Mucosa of rectum (tissue), 2 donors: ENCODE data around the gene TCL1A.

Source experiments
- H3K27ac ChIP-seq, 2 donors: one replicate each; pipeline ENCODE4 v1.7.0; 2013; ENCODE audit warnings: inconsistent platforms in 2 of 2, low read depth in 2 of 2, low read length in 2 of 2
- H3K27me3 ChIP-seq, 2 donors: one replicate each; pipeline ENCODE4 v1.7.0; 2013; ENCODE audit warnings: low read length in 2 of 2; ENCODE audit not compliant: control insufficient read depth in 2 of 2, insufficient read depth in 2 of 2
- H3K36me3 ChIP-seq, 2 donors: one replicate each; pipeline ENCODE4 v1.7.0; 2013; ENCODE audit warnings: low read length in 2 of 2; ENCODE audit not compliant: control insufficient read depth in 2 of 2, insufficient read depth in 2 of 2
- H3K4me1 ChIP-seq, 2 donors: one replicate each; pipeline ENCODE4 v1.7.0; 2013; ENCODE audit warnings: low read length in 2 of 2, mild to moderate bottlenecking in 1 of 2; ENCODE audit not compliant: control insufficient read depth in 2 of 2, insufficient read depth in 2 of 2
- H3K4me3 ChIP-seq, 2 donors: one replicate each; pipeline ENCODE4 v1.7.0; 2013; ENCODE audit warnings: low read length in 2 of 2
- H3K9ac ChIP-seq, 2 donors: one replicate each; pipeline ENCODE4 v1.7.0; 2013; ENCODE audit warnings: low read length in 2 of 2, low read depth in 1 of 2, mild to moderate bottlenecking in 1 of 2
- H3K9me3 ChIP-seq, 2 donors: one replicate each; pipeline ENCODE4 v1.7.0; 2013; ENCODE audit warnings: low read length in 2 of 2; ENCODE audit not compliant: control insufficient read depth in 2 of 2
- donor health status: healthy.
- donor health status: Normal muscosa, but diverticular disease.

The TCL1A gene

GRCh38 chr14:95707327-95707726, 6.6 kb downstream of the TCL1A start:
- Histone ChIP-seq H3K4me1 (no peaks in the 10 kb centered on the region), H3K27ac (no peak overlapping the region), H3K9me3 (no peaks in the 10 kb centered on the region), H3K9ac (no peak overlapping the region), H3K4me3 (no peak overlapping the region), H3K27me3 (peaks cover 0 to 3% of the 10 kb centered on the region in 2 donors), H3K36me3 (no peaks in the 10 kb centered on the region)

- Histone ChIP-seq H3K9me3 (no peaks in the 10 kb centered on the region), H3K36me3 (no peaks in the 10 kb centered on the region), H3K27me3 (peaks cover 0 to 3% of the 10 kb centered on the region in 2 donors)
Observed at GRCh38 chr14:95705518-95705917, 8.4 kb downstream of the TCL1A start.

DNA sequence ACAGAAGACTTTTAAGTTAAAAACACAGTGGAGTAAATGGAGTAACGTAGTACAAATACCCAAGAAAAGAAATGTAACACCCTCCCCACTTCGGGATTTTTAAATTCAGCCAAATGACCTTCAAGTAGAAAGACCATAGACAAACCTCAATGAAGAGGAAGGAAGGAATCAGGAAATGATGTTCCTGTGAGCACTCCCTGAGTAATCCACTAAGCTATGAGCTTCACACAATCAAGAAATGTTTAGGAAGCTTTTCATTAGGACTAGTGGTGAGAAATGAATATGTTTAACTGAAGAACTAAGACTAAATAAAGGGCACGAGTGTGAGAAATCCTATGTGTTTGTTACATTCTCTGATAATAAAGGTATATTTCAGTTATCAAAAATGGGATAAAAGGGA, 10.1 kb downstream of the TCL1A start:
- Histone ChIP-seq H3K36me3 (no peaks in the 10 kb centered on the region), H3K4me3 (no peak overlapping the region), H3K9me3 (no peaks in the 10 kb centered on the region), H3K27me3 (peaks cover 0 to 3% of the 10 kb centered on the region in 2 donors), H3K9ac (no peak overlapping the region), H3K4me1 (no peaks in the 10 kb centered on the region), H3K27ac (no peak overlapping the region)

More at GRCh38 chr14:95705518-95705917, 8.4 kb downstream of the TCL1A start:
- Histone ChIP-seq H3K9ac (no peak overlapping the region), H3K27ac (no peak overlapping the region), H3K4me3 (no peak overlapping the region), H3K4me1 (no peaks in the 10 kb centered on the region)

GRCh38 chr14:95703341-95703740, 10.6 kb downstream of the TCL1A start:
- Histone ChIP-seq H3K36me3 (no peaks in the 10 kb centered on the region), H3K9ac (no peak overlapping the region), H3K4me3 (no peak overlapping the region), H3K4me1 (no peaks in the 10 kb centered on the region), H3K9me3 (no peaks in the 10 kb centered on the region), H3K27ac (no peak overlapping the region), H3K27me3 (peaks cover 0 to 3% of the 10 kb centered on the region in 2 donors)

DNA sequence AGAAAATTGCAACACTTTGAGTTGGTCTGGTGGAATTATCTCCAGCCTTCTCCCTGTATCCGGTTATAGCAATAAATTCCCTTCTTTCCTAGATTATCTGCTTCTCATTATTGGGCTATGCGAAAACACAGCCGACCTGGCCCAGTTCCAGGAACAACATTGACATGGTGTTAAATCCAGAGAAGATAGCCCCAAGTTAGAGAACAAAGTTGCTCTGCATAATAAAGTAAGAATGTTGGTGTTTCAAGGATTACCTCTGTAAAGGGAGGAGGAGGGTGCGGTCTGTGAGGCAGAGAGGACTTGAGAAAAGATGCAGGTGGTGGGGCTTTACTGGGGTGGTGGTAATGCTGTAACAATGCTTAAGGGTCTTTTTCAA, 12.1 kb downstream of the TCL1A start:
- H3K9ac ChIP-seq: no peak overlapping the region
- H3K27me3 ChIP-seq: peaks cover 0 to 3% of the 10 kb centered on the region in 2 donors
- H3K36me3 ChIP-seq: no peaks in the 10 kb centered on the region
- H3K27ac ChIP-seq: no peak overlapping the region
- H3K9me3 ChIP-seq: no peaks in the 10 kb centered on the region
- no peaks in the 10 kb centered on the region for H3K4me1 ChIP-seq
- H3K4me3 ChIP-seq: no peak overlapping the region

GRCh38 chr14:95700221-95700976, 13.5 kb downstream of the TCL1A start:
- H3K36me3 ChIP-seq: no peaks in the 10 kb centered on the region
- no peaks in the 10 kb centered on the region for H3K9me3 ChIP-seq
- H3K27ac ChIP-seq: no peak overlapping the region
- no peaks in the 10 kb centered on the region for H3K4me1 ChIP-seq
- peaks cover 0 to 3% of the 10 kb centered on the region in 2 donors for H3K27me3 ChIP-seq
- H3K4me3 ChIP-seq: no peak overlapping the region
- no peak overlapping the region for H3K9ac ChIP-seq

DNA sequence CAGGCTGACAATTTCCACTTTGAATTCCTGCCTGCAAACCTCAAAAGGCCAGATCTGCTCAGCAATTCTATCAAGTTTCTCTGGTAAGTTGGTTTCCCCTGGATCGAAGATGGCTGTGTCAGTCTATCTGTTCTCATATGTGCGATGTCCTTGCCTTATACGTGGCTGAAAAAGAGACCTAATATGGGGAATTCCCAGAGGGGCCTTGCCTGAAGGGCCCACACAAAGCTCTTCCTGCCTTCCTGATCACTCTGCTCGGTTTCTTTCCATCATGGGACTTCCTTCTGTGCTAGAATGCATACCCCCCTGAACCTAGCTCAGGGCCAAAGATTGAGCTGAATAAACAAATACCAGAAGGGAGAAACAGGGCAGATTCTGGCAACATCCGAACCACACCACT, 14.5 kb downstream of the TCL1A start:
- Histone ChIP-seq H3K4me3 (no peak overlapping the region), H3K27ac (no peak overlapping the region), H3K9ac (no peak overlapping the region), H3K36me3 (no peaks in the 10 kb centered on the region), H3K9me3 (no peaks in the 10 kb centered on the region), H3K4me1 (no peaks in the 10 kb centered on the region), H3K27me3 (peaks cover 0 to 3% of the 10 kb centered on the region in 2 donors)

GRCh38 chr14:95698287-95698686, 15.6 kb downstream of the TCL1A start:
- H3K36me3 ChIP-seq: no peaks in the 10 kb centered on the region
- no peaks in the 10 kb centered on the region for H3K9me3 ChIP-seq
- no peaks in the 10 kb centered on the region for H3K4me1 ChIP-seq
- no peak overlapping the region for H3K27ac ChIP-seq
- H3K4me3 ChIP-seq: no peak overlapping the region
- no peak overlapping the region for H3K9ac ChIP-seq
- peaks cover 0 to 3% of the 10 kb centered on the region in 2 donors for H3K27me3 ChIP-seq

- Histone ChIP-seq H3K4me3 (no peak overlapping the region), H3K36me3 (no peaks in the 10 kb centered on the region), H3K27ac (no peak overlapping the region), H3K9ac (no peak overlapping the region), H3K9me3 (no peaks in the 10 kb centered on the region), H3K27me3 (peaks cover 1 to 3% of the 10 kb centered on the region in 2 donors), H3K4me1 (no peaks in the 10 kb centered on the region)
Observed at GRCh38 chr14:95697764-95698163, 16.2 kb downstream of the TCL1A start.

DNA sequence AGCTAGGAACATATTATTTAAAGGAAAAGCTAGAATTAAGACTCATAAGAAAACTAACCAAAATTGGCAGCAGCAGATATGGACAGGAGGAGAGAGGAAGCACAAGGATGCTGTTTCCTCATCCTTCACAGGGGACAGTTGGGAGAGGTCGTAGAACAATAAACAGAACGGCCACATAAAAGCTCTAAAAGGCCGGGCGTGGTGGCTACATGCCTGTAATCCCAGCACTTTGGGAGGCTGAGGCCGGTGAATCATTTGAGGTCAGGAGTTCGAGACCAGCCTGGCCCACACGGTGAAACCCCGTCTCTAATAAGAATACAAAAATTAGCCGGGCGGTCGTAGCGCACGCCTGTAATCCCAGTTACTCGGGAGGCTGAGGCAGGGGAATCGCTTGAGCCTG, 17.2 kb downstream of the TCL1A start:
- Histone ChIP-seq H3K27me3 (peaks cover 0 to 2% of the 10 kb centered on the region in 2 donors), H3K4me1 (no peaks in the 10 kb centered on the region), H3K4me3 (no peak overlapping the region), H3K9ac (no peak overlapping the region), H3K27ac (no peak overlapping the region), H3K36me3 (no peaks in the 10 kb centered on the region), H3K9me3 (no peaks in the 10 kb centered on the region)
